Measurements from ENCODE around the gene JAKMIP3. TPM values are rescaled to one million over a fixed set of nuclear protein-coding genes. Genes with fewer than 3 reads are reported as not detected.

JAKMIP3 gene
- total RNA-seq, 1 donor from 2014 or later, result not detected

DNA sequence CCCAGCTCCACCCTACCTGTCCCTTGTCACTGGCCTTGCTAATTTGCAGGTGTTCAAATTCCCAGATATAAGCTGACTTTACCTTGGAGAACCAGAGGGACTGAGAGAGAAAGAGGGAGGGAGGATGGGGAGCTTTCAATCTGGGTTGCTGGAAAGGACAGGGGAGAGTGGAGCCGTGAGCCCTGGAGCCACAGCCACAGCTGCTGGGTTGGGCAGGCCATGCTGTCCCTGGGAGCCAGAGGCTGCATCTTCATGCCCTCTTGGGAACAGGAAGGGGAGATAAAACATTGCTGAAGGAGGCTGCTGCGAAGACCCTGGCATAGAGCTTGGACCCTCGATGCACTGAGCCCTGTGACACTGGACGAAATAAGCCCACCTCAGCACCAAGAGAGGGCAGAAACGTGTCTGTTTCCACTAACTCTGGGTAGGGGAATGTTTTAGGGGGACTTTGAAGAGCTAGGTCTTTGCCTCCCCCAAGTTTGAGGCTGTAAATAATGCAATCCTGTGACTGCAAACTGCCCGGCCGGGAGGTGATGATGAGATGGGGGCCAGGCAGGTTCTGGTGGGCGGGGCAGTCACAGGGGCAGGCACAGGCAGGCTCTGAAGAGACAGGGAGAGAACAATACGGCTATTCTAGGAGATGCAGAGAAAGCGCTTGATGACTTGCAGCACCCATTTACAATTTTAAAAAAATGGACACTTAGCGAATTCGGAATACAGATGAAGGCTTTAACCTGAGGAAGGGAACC lies 5.8 kb upstream of the JAKMIP3 start:
- Histone ChIP-seq H3K36me3 (ENCODE audit: control insufficient read depth, insufficient read depth, low read length) (no peaks in the 10 kb centered on the region), H3K4me3 (ENCODE audit: low read depth, low read length) (no peak overlapping the region), H3K27me3 (ENCODE audit: control insufficient read depth, insufficient read depth, low read length) (no peaks in the 10 kb centered on the region)
- no peak for FAIRE-seq
- DNase-seq (ENCODE audit: low read depth), result no peak
- TF ChIP-seq CTCF (IDR thresholded peaks at IDR 0.05; ENCODE audit: insufficient read depth, low read length, severe bottlenecking), result no peak

DNA sequence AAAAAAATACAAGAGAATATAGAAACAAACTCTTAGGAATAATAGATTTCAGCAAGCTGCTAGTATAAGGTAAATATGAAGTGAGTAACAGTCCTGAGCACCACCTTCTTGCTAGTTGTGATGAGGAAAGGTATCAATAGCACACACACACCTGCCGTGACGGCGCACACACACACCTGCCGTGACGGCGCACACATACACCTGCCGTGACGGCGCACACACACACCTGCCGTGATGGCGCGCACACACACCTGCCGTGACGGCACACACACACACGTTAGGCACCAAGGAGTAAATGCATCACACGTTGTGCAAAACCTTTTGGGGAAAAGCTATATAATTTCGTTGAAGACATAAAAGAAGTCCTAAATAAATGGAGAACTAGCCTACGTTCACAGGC lies 4.7 kb upstream of the JAKMIP3 start:
- DNase-seq (ENCODE audit: low read depth), result no peak
- Histone ChIP-seq H3K27me3 (ENCODE audit: control insufficient read depth, insufficient read depth, low read length) (no peaks in the 10 kb centered on the region), H3K4me3 (ENCODE audit: low read depth, low read length) (no peak overlapping the region), H3K36me3 (ENCODE audit: control insufficient read depth, insufficient read depth, low read length) (no peaks in the 10 kb centered on the region)
- no peak for FAIRE-seq
- TF ChIP-seq CTCF (IDR thresholded peaks at IDR 0.05; ENCODE audit: insufficient read depth, low read length, severe bottlenecking), result no peak

DNA sequence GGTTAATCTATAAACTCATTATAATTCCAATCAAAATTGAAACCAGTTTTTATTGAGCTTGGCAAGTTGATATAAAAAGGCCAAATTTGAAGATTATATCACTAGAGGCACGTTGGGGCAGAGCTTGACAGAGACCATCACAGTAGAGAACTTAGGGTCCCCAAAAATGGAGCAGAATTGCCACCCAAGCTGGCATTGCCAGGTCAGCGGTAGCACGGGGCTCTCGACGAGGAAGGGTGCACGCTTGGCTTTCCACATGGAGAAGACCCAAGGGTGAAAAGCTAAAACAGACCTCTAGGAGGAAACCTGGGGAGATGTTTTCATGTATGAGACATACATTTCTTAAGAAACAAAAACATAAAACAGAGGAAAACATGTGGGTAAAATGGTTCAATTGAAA lies 4.3 kb upstream of the JAKMIP3 start:
- no peak for DNase-seq (ENCODE audit: low read depth)
- no peaks in the 10 kb centered on the region for H3K27me3 ChIP-seq (ENCODE audit: control insufficient read depth, insufficient read depth, low read length)
- FAIRE-seq, result no peak
- no peaks in the 10 kb centered on the region for H3K36me3 ChIP-seq (ENCODE audit: control insufficient read depth, insufficient read depth, low read length)
- no peak overlapping the region for H3K4me3 ChIP-seq (ENCODE audit: low read depth, low read length)
- no peak for TF ChIP-seq CTCF (IDR thresholded peaks at IDR 0.05; ENCODE audit: insufficient read depth, low read length, severe bottlenecking)

DNA sequence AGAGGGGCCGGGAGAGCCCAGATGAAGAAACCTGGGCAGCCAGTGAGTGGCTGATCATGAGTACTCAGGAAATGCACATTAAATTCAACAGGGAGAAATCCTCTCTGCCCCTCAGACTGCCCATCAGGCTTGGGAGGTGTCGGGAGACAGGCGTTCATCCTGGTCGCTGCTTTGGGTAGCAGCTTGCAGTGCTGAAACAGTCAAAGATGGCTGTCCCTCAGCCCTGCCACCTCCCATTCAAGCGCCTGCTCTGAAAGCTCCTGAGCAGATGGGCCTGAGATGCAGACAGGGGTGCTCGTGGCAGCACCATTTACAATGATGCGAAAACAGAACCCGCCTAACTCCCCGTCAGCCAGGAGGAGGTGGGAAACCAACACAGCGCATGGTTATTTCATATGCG lies 3.6 kb upstream of the JAKMIP3 start:
- no peak for DNase-seq (ENCODE audit: low read depth)
- no peaks in the 10 kb centered on the region for H3K36me3 ChIP-seq (ENCODE audit: control insufficient read depth, insufficient read depth, low read length)
- H3K27me3 ChIP-seq (ENCODE audit: control insufficient read depth, insufficient read depth, low read length), result no peaks in the 10 kb centered on the region
- no peak for TF ChIP-seq CTCF (IDR thresholded peaks at IDR 0.05; ENCODE audit: insufficient read depth, low read length, severe bottlenecking)
- no peak for FAIRE-seq
- no peak overlapping the region for H3K4me3 ChIP-seq (ENCODE audit: low read depth, low read length)

DNA sequence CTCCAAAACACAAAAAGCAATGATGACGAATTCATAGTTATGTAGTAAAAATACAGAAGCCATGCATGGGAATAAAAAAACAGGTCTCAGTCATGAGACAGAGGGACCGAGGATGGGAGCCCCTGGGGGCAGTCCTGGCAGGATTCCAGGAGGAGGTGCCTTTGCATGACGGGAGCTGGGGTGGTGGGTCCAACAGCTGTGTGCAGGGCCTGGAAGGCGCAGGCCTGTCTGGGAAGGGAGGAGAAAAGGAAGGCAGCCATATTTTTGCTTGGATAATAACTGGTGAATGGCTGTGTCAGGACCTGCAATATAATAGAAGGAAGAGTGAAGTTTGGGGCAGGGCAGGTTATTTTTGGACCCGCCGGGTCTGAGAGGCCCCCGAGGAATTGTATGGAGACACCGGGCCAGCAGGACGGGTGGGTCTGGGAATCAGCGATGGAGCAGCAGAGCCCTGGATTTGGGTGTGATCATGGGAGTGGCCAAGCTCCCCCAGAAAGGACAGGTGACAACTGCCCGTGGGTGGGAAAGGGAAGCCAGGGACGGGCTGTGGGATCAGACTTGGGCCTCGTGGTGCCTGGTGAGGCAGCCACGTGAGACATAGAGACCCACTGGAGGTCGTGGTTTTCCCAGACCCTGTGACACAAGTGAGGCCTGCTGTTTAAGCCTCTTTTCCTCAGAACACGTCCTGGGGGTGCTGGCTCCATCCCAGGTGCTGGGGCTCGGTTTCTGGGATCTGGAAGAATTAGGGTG lies 2.9 kb upstream of the JAKMIP3 start:
- no peak for TF ChIP-seq CTCF (IDR thresholded peaks at IDR 0.05; ENCODE audit: insufficient read depth, low read length, severe bottlenecking)
- FAIRE-seq, result no peak
- H3K4me3 ChIP-seq (ENCODE audit: low read depth, low read length), result no peak overlapping the region
- no peaks in the 10 kb centered on the region for H3K36me3 ChIP-seq (ENCODE audit: control insufficient read depth, insufficient read depth, low read length)
- H3K27me3 ChIP-seq (ENCODE audit: control insufficient read depth, insufficient read depth, low read length), result no peaks in the 10 kb centered on the region
- DNase-seq (ENCODE audit: low read depth), result no peak
